ENCODE measurements around the gene IGSF8. TPM values are rescaled to one million over a fixed set of nuclear protein-coding genes. Genes with fewer than 3 reads are reported as not detected.

The IGSF8 gene
- polyA plus RNA-seq, 1 donor from 2014 or later, result 27.3 TPM

DNA sequence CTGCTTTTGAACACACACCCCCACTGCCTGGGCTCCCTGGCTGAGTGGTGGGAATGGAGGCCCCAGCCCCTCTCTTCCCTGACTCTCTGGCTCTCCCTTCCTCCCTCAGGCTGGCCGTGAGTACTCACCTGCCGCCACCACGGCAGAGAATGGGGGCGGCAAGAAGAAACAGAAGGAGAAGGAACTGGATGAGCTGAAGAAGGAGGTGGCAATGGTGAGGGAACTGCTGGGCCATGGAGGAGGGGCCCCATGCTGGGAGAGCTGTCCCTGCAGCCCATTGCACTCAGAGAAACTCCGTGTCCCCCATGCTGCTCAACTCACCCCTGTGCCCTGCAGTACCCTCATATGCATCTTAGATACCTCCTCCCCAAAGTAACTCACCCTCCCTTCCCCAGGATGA is 22.4 kb upstream of the IGSF8 start:
- no peak overlapping the region for H3K27ac ChIP-seq (ENCODE audit: low read length)
- H3K79me2 ChIP-seq (replicated peaks; ENCODE audit: insufficient read depth, low read length), result no peaks in the 10 kb centered on the region
- H3K27me3 ChIP-seq (ENCODE audit: insufficient read depth, low read depth, low read length), result no peaks in the 10 kb centered on the region
- H4K20me1 ChIP-seq (ENCODE audit: insufficient read depth), result no peaks in the 10 kb centered on the region
- TF ChIP-seq MXI1 (conservative IDR thresholded peaks at IDR 0.05; ENCODE audit: poor library complexity, severe bottlenecking) (no peak), CTCF (IDR thresholded peaks at IDR 0.05; ENCODE audit: poor library complexity, severe bottlenecking) (no peak), POLR2AphosphoS5 (IDR thresholded peaks at IDR 0.05) (no peak), EP300 (conservative IDR thresholded peaks at IDR 0.05; ENCODE audit: poor library complexity, severe bottlenecking) (no peak), REST (IDR thresholded peaks at IDR 0.05; ENCODE audit: borderline replicate concordance) (no peak), RAD21 (conservative IDR thresholded peaks at IDR 0.05) (no peak), TAF1 (IDR thresholded peaks at IDR 0.05; ENCODE audit: low read depth) (no peak), SMC3 (conservative IDR thresholded peaks at IDR 0.05; ENCODE audit: poor library complexity) (no peak), EZH2 (IDR thresholded peaks at IDR 0.05; ENCODE audit: borderline replicate concordance, insufficient read depth, low read length, poor library complexity, severe bottlenecking) (no peak)
- H2AFZ ChIP-seq (ENCODE audit: low read depth, low read length), result no peak overlapping the region
- no peak overlapping the region for H3K4me3 ChIP-seq (ENCODE audit: low read length)
- no peaks in the 10 kb centered on the region for H3F3A ChIP-seq (ENCODE audit: insufficient read depth, low read length, poor library complexity, severe bottlenecking)
- H3K36me3 ChIP-seq (ENCODE audit: insufficient read depth, low read length), result no peaks in the 10 kb centered on the region
- H3K9me3 ChIP-seq (ENCODE audit: low read length), result no peaks in the 10 kb centered on the region
- no peak overlapping the region for H3K9ac ChIP-seq (ENCODE audit: low read length)
- H3K9me2 ChIP-seq (ENCODE audit: insufficient read depth, low read length), result no peaks in the 10 kb centered on the region
- H3K4me2 ChIP-seq (ENCODE audit: low read length), result no peak overlapping the region

- no peak overlapping the region for H3K27ac ChIP-seq (ENCODE audit: low read length)
Measured at GRCh38 chr1:160118928-160119327, 20.5 kb upstream of the IGSF8 start.

More at GRCh38 chr1:160118928-160119327, 20.5 kb upstream of the IGSF8 start:
- H3K27me3 ChIP-seq (ENCODE audit: insufficient read depth, low read depth, low read length), result no peaks in the 10 kb centered on the region
- H3K79me2 ChIP-seq (replicated peaks; ENCODE audit: insufficient read depth, low read length), result no peaks in the 10 kb centered on the region
- no peak overlapping the region for H2AFZ ChIP-seq (ENCODE audit: low read depth, low read length)
- no peaks in the 10 kb centered on the region for H3K9me2 ChIP-seq (ENCODE audit: insufficient read depth, low read length)
- no peak overlapping the region for H3K4me3 ChIP-seq (ENCODE audit: low read length)
- no peaks in the 10 kb centered on the region for H3K9me3 ChIP-seq (ENCODE audit: low read length)
- no peak overlapping the region for H3K4me2 ChIP-seq (ENCODE audit: low read length)
- no peak for TF ChIP-seq CTCF (IDR thresholded peaks at IDR 0.05; ENCODE audit: poor library complexity, severe bottlenecking)
- TF ChIP-seq RAD21 (conservative IDR thresholded peaks at IDR 0.05), result no peak
- no peak for TF ChIP-seq POLR2AphosphoS5 (IDR thresholded peaks at IDR 0.05)
- TF ChIP-seq EZH2 (IDR thresholded peaks at IDR 0.05; ENCODE audit: borderline replicate concordance, insufficient read depth, low read length, poor library complexity, severe bottlenecking), result no peak
- no peak for TF ChIP-seq EP300 (conservative IDR thresholded peaks at IDR 0.05; ENCODE audit: poor library complexity, severe bottlenecking)
- no peak for TF ChIP-seq REST (IDR thresholded peaks at IDR 0.05; ENCODE audit: borderline replicate concordance)
- TF ChIP-seq SMC3 (conservative IDR thresholded peaks at IDR 0.05; ENCODE audit: poor library complexity), result no peak
- no peak for TF ChIP-seq MXI1 (conservative IDR thresholded peaks at IDR 0.05; ENCODE audit: poor library complexity, severe bottlenecking)
- TF ChIP-seq TAF1 (IDR thresholded peaks at IDR 0.05; ENCODE audit: low read depth), result no peak
- H3F3A ChIP-seq (ENCODE audit: insufficient read depth, low read length, poor library complexity, severe bottlenecking), result no peaks in the 10 kb centered on the region
- H3K36me3 ChIP-seq (ENCODE audit: insufficient read depth, low read length), result no peaks in the 10 kb centered on the region
- no peaks in the 10 kb centered on the region for H4K20me1 ChIP-seq (ENCODE audit: insufficient read depth)
- H3K9ac ChIP-seq (ENCODE audit: low read length), result no peak overlapping the region
